K562 (cell line): ENCODE measurements around the gene CABP7. TPM values are rescaled to one million over a fixed set of nuclear protein-coding genes. Genes with fewer than 3 reads are reported as not detected.
A peak's percentile ranks its signal among the peaks of the same experiment; 100 is the strongest.

ENCODE experiments used
- ATAC-seq: fragments of 200-7000 bp; cut with Tn5 transposase; 3 replicates; pipeline ENCODE4 v1.9.1; 2020; ENCODE audit warnings: moderate library complexity
- BruUV-seq: library from RNA; stranded (reverse); fragments of 400-500 nt; replicated peaks from 2 replicates; lab custom pipeline; 2021; lab: Mats Ljungman, UMichigan
- CTCF ChIA-PET: fragments of 300-600 bp; formaldehyde crosslinking; extraction: SDS; loops from one replicate; lab custom pipeline; 2021; ENCODE audit warnings: low intra/inter-chr PET ratio; lab: Yijun Ruan, JAX
- POLR2A ChIA-PET: fragments of 300-600, 350-650 bp; sonication (Branson Sonifier 250); formaldehyde crosslinking; extraction: SDS; loops from one replicate; lab custom pipeline; 2021; ENCODE audit warnings: antibody characterized with exemption, inconsistent platforms; lab: Yijun Ruan, JAX
- DNase-seq, 4 experiments: peaks; one replicate each; pipeline versions ENCODE4 v3.0.0 to v3.0.0-alpha.2; 2011 to 2018; ENCODE audit warnings: low spot score in 3 of 4, mixed read lengths in 3 of 4; ENCODE audit errors: extremely low read depth in 1 of 4
- FAIRE-seq: peaks from 2 replicates; lab custom pipeline; 2011; peaks lifted over from hg19 to GRCh38; lab: Jason Lieb, UNC
- H2AFZ ChIP-seq: 2 replicates; pipeline ENCODE4 v1.6.0; 2011; ENCODE audit warnings: low read depth, low read length, control low read depth, inconsistent platforms
- H3K27ac ChIP-seq: fragments of 200-600 bp; 3 replicates; pipeline ENCODE4 v1.8.0; 2011; ENCODE audit warnings: low read depth, mild to moderate bottlenecking, control low read depth, inconsistent platforms, low read length, moderate library complexity, mixed read lengths; ENCODE audit errors: extremely low read depth
- H3K27me3 ChIP-seq, 2 experiments: fragments of 300-600 bp in 1 of 2; 2 replicates in 1 of 2; 3 replicates in 1 of 2; pipeline versions ENCODE4 v1.6.0 to v1.8.0; 2011; ENCODE audit warnings: inconsistent platforms in 2 of 2, low read length in 2 of 2, mild to moderate bottlenecking in 1 of 2, mixed read lengths in 1 of 2, moderate library complexity in 1 of 2; ENCODE audit not compliant: control insufficient read depth in 2 of 2, insufficient read depth in 2 of 2
- H3K36me3 ChIP-seq: fragments of 300-600 bp; 3 replicates; pipeline ENCODE4 v1.8.0; 2011; ENCODE audit warnings: mild to moderate bottlenecking, low read length, inconsistent platforms; ENCODE audit not compliant: control insufficient read depth, insufficient read depth
- H3K4me1 ChIP-seq, 2 experiments: fragments of 200-600 bp in 1 of 2; replicated peaks in 1 of 2; 2 replicates in 1 of 2; 3 replicates in 1 of 2; pipeline versions ENCODE4 v1.5.1 to v1.8.0; 2011; ENCODE audit warnings: inconsistent platforms in 2 of 2, low read length in 2 of 2, mild to moderate bottlenecking in 1 of 2, mixed read lengths in 1 of 2, moderate library complexity in 1 of 2; ENCODE audit not compliant: control insufficient read depth in 2 of 2, insufficient read depth in 2 of 2
- H3K4me2 ChIP-seq: 2 replicates; pipeline ENCODE4 v1.6.1; 2011; ENCODE audit warnings: low read length, control low read depth, inconsistent platforms, mixed read lengths; ENCODE audit not compliant: insufficient read depth
- H3K4me3 ChIP-seq: fragments of 200-600 bp; sonication (generic), shearing (Covaris generic); 2 replicates; pipeline ENCODE4 v1.5.1; 2016; ENCODE audit warnings: control low read depth, inconsistent platforms
- H3K79me2 ChIP-seq: fragments of 200-600 bp; 3 replicates; pipeline ENCODE4 v1.8.0; 2011; ENCODE audit warnings: low read length, inconsistent platforms; ENCODE audit not compliant: control insufficient read depth, insufficient read depth
- H3K9ac ChIP-seq, 2 experiments: 2 replicates each; pipeline versions ENCODE4 v1.6.0 to v1.6.1; 2011; ENCODE audit warnings: low read depth in 2 of 2, low read length in 2 of 2, control low read depth in 1 of 2, inconsistent platforms in 1 of 2, mild to moderate bottlenecking in 1 of 2, mixed read lengths in 1 of 2; ENCODE audit not compliant: insufficient read depth in 1 of 2
- H3K9me1 ChIP-seq: one replicate; pipeline ENCODE4 v1.6.0; 2011; ENCODE audit warnings: inconsistent platforms, mild to moderate bottlenecking, low read length, moderate library complexity; ENCODE audit not compliant: control insufficient read depth, insufficient read depth
- H3K9me3 ChIP-seq: replicated peaks from 2 replicates; pipeline ENCODE4 v1.5.1; 2011; ENCODE audit warnings: low read depth, low read length, inconsistent platforms; ENCODE audit not compliant: control insufficient read depth, insufficient read depth
- H4K20me1 ChIP-seq: replicated peaks from 2 replicates; pipeline ENCODE4 v1.6.1; 2011; ENCODE audit warnings: low read length, inconsistent platforms, mixed read lengths; ENCODE audit not compliant: control insufficient read depth, insufficient read depth
- ARID1B ChIP-seq: fragments of 450-650 bp; IDR thresholded peaks from 2 replicates; pipeline ENCODE4 v1.6.1; 2016; ENCODE audit warnings: antibody characterized with exemption, mild to moderate bottlenecking, inconsistent platforms
- CBFA2T3 ChIP-seq: fragments of 450-650 bp; IDR thresholded peaks from 2 replicates; pipeline ENCODE4 v1.6.1; 2017
- CTBP1 ChIP-seq: fragments of 450-650 bp; IDR thresholded peaks from 2 replicates; pipeline ENCODE4 v1.6.1; 2016; ENCODE audit warnings: borderline replicate concordance
- E2F6 ChIP-seq, 2 experiments: IDR thresholded peaks; 2 replicates each; pipeline ENCODE4 v1.6.1; 2011; ENCODE audit warnings: borderline replicate concordance in 1 of 2, control low read depth in 1 of 2, low read depth in 1 of 2, low read length in 1 of 2, mild to moderate bottlenecking in 1 of 2, mixed read lengths in 1 of 2, moderate library complexity in 1 of 2; ENCODE audit not compliant: insufficient read depth in 1 of 2, insufficient read length in 1 of 2, poor library complexity in 1 of 2, severe bottlenecking in 1 of 2; ENCODE audit errors: extremely low read depth in 1 of 2
- ELK3 ChIP-seq: fragments of 450-650 bp; formaldehyde crosslinking; IDR thresholded peaks from 2 replicates; pipeline ENCODE4 v1.4.0; 2020; ENCODE audit warnings: mild to moderate bottlenecking
- ETS2 ChIP-seq: IDR thresholded peaks from 2 replicates; pipeline ENCODE4 v1.6.1; 2016; ENCODE audit warnings: borderline replicate concordance, missing genetic modification characterization, mild to moderate bottlenecking, moderate library complexity, missing compliant biosample characterization; ENCODE audit not compliant: poor library complexity, severe bottlenecking
- GABPB1 ChIP-seq: sonication (generic); formaldehyde crosslinking; IDR thresholded peaks from 2 replicates; pipeline ENCODE4 v1.8.0; 2022; ENCODE audit warnings: mild to moderate bottlenecking, missing genetic modification reagents
- KLF1 ChIP-seq: fragments of 450-650 bp; IDR thresholded peaks from 2 replicates; pipeline ENCODE4 v1.6.1; 2016; ENCODE audit warnings: missing genetic modification characterization, missing compliant biosample characterization
- L3MBTL2 ChIP-seq: fragments of 450-650 bp; IDR thresholded peaks from 2 replicates; pipeline ENCODE4 v1.6.1; 2016; ENCODE audit warnings: mild to moderate bottlenecking, moderate library complexity
- NFYB ChIP-seq: IDR thresholded peaks from 2 replicates; pipeline ENCODE4 v1.6.1; 2011; ENCODE audit warnings: mild to moderate bottlenecking, moderate library complexity; ENCODE audit not compliant: insufficient read length; ENCODE audit errors: extremely low read depth
- ZNF592 ChIP-seq: fragments of 450-650 bp; IDR thresholded peaks from 2 replicates; pipeline ENCODE4 v1.6.1; 2017; ENCODE audit warnings: antibody characterized with exemption, mild to moderate bottlenecking
- WGBS: fragments of 100-300 bp; shearing (Covaris generic); methylation state at CpG from one replicate; pipeline ENCODE4 v1.1.6; 2016; ENCODE audit warnings: low coverage, mixed read lengths; ENCODE audit not compliant: insufficient coverage; ENCODE audit errors: missing lambda C conversion rate; 5-methylcytosine and 5-hydroxymethylcytosine counted together
- in situ Hi-C: fragments of 300-500 bp; cut with MboI; formaldehyde crosslinking; loops from 4 replicates; pipeline ENCODE4 v1.15.0; 2018; ENCODE audit warnings: inconsistent platforms, mixed read lengths
- intact Hi-C: fragments of 100-400 bp; cut with micrococcal nuclease; formaldehyde crosslinking; loops from 2 replicates; pipeline ENCODE4 v1.14.2; 2022
- polyA plus RNA-seq, 8 experiments: library from polyadenylated mRNA; depleted of rRNA in 4 of 8; stranded (reverse) in 5 of 8; unstranded in 3 of 8; fragments of >200 nt; fragmentation: Nextera tagmentation in 2 of 8; fragmentation: Illumina TruSeq in 1 of 8; extraction: Ambion mirVana in 2 of 8; extraction: Trizol in 1 of 8; gene quantifications; 2 replicates each; pipeline versions ENCODE4 v1.2.1 to v1.2.3, GENCODE V29; 2011 to 2014; ENCODE audit warnings: inconsistent platforms in 1 of 8, missing spikeins in 1 of 8
- total RNA-seq, 7 experiments: library from RNA; depleted of rRNA in 6 of 7; stranded (reverse); fragments of >200 nt in 6 of 7; fragmentation: Illumina TruSeq in 2 of 7; extraction: Trizol in 2 of 7; gene quantifications; 2 replicates each; pipeline versions ENCODE4 v1.2.1 to v1.2.3, GENCODE V29; 2011 to 2021; ENCODE audit warnings: low replicate concordance in 1 of 7
- TF ChIP-seq, protein P1 (sequence below), 2 experiments: fragments of 450-650 bp; conservative IDR thresholded peaks; 2 replicates each; pipeline ENCODE4 v1.6.1; 2017; ENCODE audit warnings: mild to moderate bottlenecking in 2 of 2, moderate library complexity in 2 of 2

Gene CABP7
- total and polyA plus RNA-seq, 9 of the 15 experiments (the other 6 are each of a cell fraction or from before 2014, with no cell fraction given), result not detected

- ATAC-seq, result peak; percentile 68
- H3K4me1 ChIP-seq, result peaks cover 14 to 42% of the 10 kb centered on the region in 2 experiments; a peak in 4 of 5 replicates
- peak overlapping the region; percentile 37; the same call in 1 of the 2 replicates for H3K4me2 ChIP-seq
- H3K9me1 ChIP-seq, result peaks cover 4% of the 10 kb centered on the region
- in situ Hi-C loops (no loop called here), intact Hi-C loops (loop anchor here (5.0 kb wide), 1 partner anchor 281 kb away; no protein-coding TSS in a partner anchor)
- H3K79me2 ChIP-seq, result no peaks in the 10 kb centered on the region
- H3K36me3 ChIP-seq, result no peaks in the 10 kb centered on the region
- H3K27ac ChIP-seq, result no peak overlapping the region
- H3K27me3 ChIP-seq, result no peaks in the 10 kb centered on the region; a peak in 1 of 5 replicates
- H3K9ac ChIP-seq, result peak overlapping the region; percentile 30 to 78; a peak in 2 of 4 replicates
- FAIRE-seq, result peak; percentile 60
- no peaks in the 10 kb centered on the region for H4K20me1 ChIP-seq
- CTCF ChIA-PET, result interaction anchor here (0.9 to 1.6 kb wide), 2 partner anchors 37 to 280 kb away, joined by 3 read pairs; no protein-coding TSS in a partner anchor
- H3K4me3 ChIP-seq, result no peak overlapping the region
- DNase-seq, result peak; percentile 63 to 70 (median 64)
- 23% methylated on average over 7 of the region's 7 CpGs for WGBS
- no peaks in the 10 kb centered on the region for H3K9me3 ChIP-seq
- POLR2A ChIA-PET, result no interaction called here
- H2AFZ ChIP-seq, result peak overlapping the region; percentile 70
- no TSS peak for BruUV-seq
- no peak for TF ChIP-seq NFYB
- TF ChIP-seq ELK3, result no peak
- TF ChIP-seq L3MBTL2, result peak; percentile 73
- 0 out of 2 replicates have a peak, but pooled peaks have one; percentile 27 for TF ChIP-seq KLF1
- TF ChIP-seq ZNF592, result peak; percentile 60; the same call in 1 of the 2 replicates
- peak; percentile 39 to 47 for TF ChIP-seq E2F6 (IDR thresholded peaks at IDR 0.05; ENCODE audit: borderline replicate concordance in 1 of 2, extremely low read depth in 1 of 2, insufficient read depth in 1 of 2, insufficient read length in 1 of 2, low read depth in 1 of 2, low read length in 1 of 2, poor library complexity in 1 of 2, severe bottlenecking in 1 of 2)
- peak; percentile 36; the same call in 1 of the 2 replicates for TF ChIP-seq CBFA2T3
- TF ChIP-seq, protein P1, sequence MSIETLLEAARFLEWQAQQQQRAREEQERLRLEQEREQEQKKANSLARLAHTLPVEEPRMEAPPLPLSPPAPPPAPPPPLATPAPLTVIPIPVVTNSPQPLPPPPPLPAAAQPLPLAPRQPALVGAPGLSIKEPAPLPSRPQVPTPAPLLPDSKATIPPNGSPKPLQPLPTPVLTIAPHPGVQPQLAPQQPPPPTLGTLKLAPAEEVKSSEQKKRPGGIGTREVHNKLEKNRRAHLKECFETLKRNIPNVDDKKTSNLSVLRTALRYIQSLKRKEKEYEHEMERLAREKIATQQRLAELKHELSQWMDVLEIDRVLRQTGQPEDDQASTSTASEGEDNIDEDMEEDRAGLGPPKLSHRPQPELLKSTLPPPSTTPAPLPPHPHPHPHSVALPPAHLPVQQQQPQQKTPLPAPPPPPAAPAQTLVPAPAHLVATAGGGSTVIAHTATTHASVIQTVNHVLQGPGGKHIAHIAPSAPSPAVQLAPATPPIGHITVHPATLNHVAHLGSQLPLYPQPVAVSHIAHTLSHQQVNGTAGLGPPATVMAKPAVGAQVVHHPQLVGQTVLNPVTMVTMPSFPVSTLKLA (conservative IDR thresholded peaks at IDR 0.05), result 0 out of 4 replicates have a peak, but pooled peaks of 1 of the 2 experiments have one; percentile 22
- peak; percentile 25; the same call in 1 of the 2 replicates for TF ChIP-seq ARID1B
- no peak for TF ChIP-seq ETS2
- TF ChIP-seq GABPB1 (CRISPR knock-in tag), result no peak
- peak; percentile 28; the same call in 1 of the 2 replicates for TF ChIP-seq CTBP1
Measured at GRCh38 chr22:29726106-29726505, 6.3 kb downstream of the CABP7 start.
